ENCODE data around the gene ACP7. TPM values are rescaled to one million over a fixed set of nuclear protein-coding genes. Genes with fewer than 3 reads are reported as not detected.

Gene ACP7
- total and polyA plus RNA-seq, 2 experiments from 2014 or later, result 0.27 to 0.45 TPM

DNA sequence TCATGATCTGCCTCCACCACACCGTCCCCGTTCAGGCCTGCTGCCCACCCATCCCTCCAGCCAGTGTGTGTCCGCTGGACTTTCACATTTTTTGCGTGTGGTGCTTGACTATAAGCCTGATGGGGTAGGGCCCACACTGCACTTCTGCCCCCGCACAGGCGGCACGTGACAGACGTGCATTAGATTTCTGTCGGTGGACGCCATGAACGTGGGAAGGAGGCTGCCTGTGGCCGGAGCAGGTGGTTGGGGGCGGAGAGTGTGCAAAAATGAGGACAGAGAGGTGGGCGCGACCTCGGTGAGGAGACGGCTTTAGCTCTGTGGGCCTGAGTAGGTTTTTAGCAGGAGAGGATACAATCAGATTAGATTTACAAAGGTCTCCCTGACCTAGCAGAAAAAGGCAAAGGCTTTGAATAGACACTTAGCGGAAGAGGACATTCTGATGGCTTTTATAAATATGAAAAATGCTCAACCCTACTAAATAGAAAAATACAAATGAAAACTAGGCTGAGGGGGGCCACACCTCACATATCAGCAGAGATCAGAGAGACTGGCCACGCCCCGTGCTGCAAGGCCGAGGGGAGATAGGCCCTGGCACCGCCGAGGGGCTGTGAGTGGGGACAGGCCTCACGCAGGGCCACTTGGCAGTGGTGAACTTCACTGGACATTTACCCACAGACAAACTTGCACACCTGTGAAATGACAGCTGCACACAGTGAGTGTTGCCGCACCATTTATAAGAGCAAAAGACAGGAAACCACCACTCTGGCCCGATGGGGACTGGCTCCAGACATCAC, 66.8 kb downstream of the ACP7 start:
- Histone ChIP-seq H3K27ac (ENCODE audit: low read depth) (no peak overlapping the region), H3K79me2 (replicated peaks; ENCODE audit: insufficient read depth) (peaks cover 56% of the 10 kb centered on the region), H2AFZ (no peak overlapping the region), H3K4me3 (no peak overlapping the region), H3K27me3 (ENCODE audit: insufficient read depth) (no peaks in the 10 kb centered on the region), H3K36me3 (ENCODE audit: insufficient read depth) (no peaks in the 10 kb centered on the region), H4K20me1 (replicated peaks; ENCODE audit: insufficient read depth) (peaks cover 12% of the 10 kb centered on the region), H3F3A (replicated peaks; ENCODE audit: low read depth) (peaks cover 10% of the 10 kb centered on the region; the same call in 1 of the 2 replicates), H3K9me2 (ENCODE audit: insufficient read depth) (no peaks in the 10 kb centered on the region), H3K4me2 (no peak overlapping the region), H3K4me1 (ENCODE audit: insufficient read depth) (peaks cover 31% of the 10 kb centered on the region)
- H3K4me1 Mint-ChIP-seq, result peaks cover 50% of the 10 kb centered on the region
- peaks cover 6% of the 10 kb centered on the region; the same call in 2 of the 3 replicates for H3K9me3 Mint-ChIP-seq
- H3K4me3 Mint-ChIP-seq, result no peak overlapping the region
- no peak for DNase-seq (ENCODE audit: low spot score)
- H3K27ac Mint-ChIP-seq, result peak overlapping the region; percentile 10; the same call in 1 of the 2 replicates
- ATAC-seq, result no peak
- TF ChIP-seq EZH2 (IDR thresholded peaks at IDR 0.05; ENCODE audit: low read depth, unreplicated experiment) (no peak), CREB1 (CRISPR knock-in tag; IDR thresholded peaks at IDR 0.05; ENCODE audit: low read depth) (no peak), JUNB (IDR thresholded peaks at IDR 0.05; ENCODE audit: unreplicated experiment) (no peak)
- peaks cover 10% of the 10 kb centered on the region for H3K36me3 Mint-ChIP-seq (ENCODE audit: low read depth)
- H3K27me3 Mint-ChIP-seq (ENCODE audit: insufficient read depth, low read depth, poor library complexity), result peaks cover 6% of the 10 kb centered on the region

DNA sequence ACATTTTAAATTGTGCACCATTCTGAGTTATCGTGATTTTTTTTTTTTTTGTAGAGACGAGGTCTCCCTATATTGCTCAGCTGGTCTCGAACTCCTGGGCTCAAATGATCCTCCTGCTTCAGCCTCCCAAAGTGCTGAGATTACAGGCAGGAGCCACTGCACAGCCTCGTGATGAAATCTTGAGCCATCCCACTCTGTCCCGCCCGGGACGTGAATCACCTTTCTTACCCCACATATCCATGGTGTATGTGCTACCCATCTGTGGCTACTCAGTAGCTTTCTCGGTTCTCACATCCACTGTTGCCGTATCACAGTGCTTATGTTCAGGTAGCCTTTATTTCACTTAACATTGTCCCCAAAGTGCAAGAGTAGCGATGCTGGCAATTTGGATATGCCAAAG, 67.9 kb downstream of the ACP7 start:
- Histone ChIP-seq H2AFZ (no peak overlapping the region), H3K36me3 (ENCODE audit: insufficient read depth) (no peaks in the 10 kb centered on the region), H3K27ac (ENCODE audit: low read depth) (no peak overlapping the region), H4K20me1 (replicated peaks; ENCODE audit: insufficient read depth) (peaks cover 12% of the 10 kb centered on the region), H3K4me2 (no peak overlapping the region), H3K4me1 (ENCODE audit: insufficient read depth) (peaks cover 22% of the 10 kb centered on the region), H3K79me2 (replicated peaks; ENCODE audit: insufficient read depth) (peaks cover 53% of the 10 kb centered on the region), H3K27me3 (ENCODE audit: insufficient read depth) (no peaks in the 10 kb centered on the region), H3K4me3 (no peak overlapping the region), H3K9me2 (ENCODE audit: insufficient read depth) (no peaks in the 10 kb centered on the region), H3F3A (replicated peaks; ENCODE audit: low read depth) (peaks cover 7% of the 10 kb centered on the region; the same call in 1 of the 2 replicates)
- peaks cover 6% of the 10 kb centered on the region for H3K27me3 Mint-ChIP-seq (ENCODE audit: insufficient read depth, low read depth, poor library complexity)
- no peak for ATAC-seq
- peaks cover 47% of the 10 kb centered on the region for H3K4me1 Mint-ChIP-seq
- peaks cover 6% of the 10 kb centered on the region; the same call in 2 of the 3 replicates for H3K9me3 Mint-ChIP-seq
- DNase-seq (ENCODE audit: low spot score), result no peak
- H3K36me3 Mint-ChIP-seq (ENCODE audit: low read depth), result peaks cover 10% of the 10 kb centered on the region
- no peak overlapping the region for H3K4me3 Mint-ChIP-seq
- no peak overlapping the region for H3K27ac Mint-ChIP-seq
- no peak for TF ChIP-seq CREB1 (CRISPR knock-in tag; IDR thresholded peaks at IDR 0.05; ENCODE audit: low read depth)
- TF ChIP-seq, protein P1, sequence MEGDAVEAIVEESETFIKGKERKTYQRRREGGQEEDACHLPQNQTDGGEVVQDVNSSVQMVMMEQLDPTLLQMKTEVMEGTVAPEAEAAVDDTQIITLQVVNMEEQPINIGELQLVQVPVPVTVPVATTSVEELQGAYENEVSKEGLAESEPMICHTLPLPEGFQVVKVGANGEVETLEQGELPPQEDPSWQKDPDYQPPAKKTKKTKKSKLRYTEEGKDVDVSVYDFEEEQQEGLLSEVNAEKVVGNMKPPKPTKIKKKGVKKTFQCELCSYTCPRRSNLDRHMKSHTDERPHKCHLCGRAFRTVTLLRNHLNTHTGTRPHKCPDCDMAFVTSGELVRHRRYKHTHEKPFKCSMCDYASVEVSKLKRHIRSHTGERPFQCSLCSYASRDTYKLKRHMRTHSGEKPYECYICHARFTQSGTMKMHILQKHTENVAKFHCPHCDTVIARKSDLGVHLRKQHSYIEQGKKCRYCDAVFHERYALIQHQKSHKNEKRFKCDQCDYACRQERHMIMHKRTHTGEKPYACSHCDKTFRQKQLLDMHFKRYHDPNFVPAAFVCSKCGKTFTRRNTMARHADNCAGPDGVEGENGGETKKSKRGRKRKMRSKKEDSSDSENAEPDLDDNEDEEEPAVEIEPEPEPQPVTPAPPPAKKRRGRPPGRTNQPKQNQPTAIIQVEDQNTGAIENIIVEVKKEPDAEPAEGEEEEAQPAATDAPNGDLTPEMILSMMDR (conservative IDR thresholded peaks at IDR 0.05; ENCODE audit: low read depth in 2 of 2), result no peak
- TF ChIP-seq, protein P2, sequence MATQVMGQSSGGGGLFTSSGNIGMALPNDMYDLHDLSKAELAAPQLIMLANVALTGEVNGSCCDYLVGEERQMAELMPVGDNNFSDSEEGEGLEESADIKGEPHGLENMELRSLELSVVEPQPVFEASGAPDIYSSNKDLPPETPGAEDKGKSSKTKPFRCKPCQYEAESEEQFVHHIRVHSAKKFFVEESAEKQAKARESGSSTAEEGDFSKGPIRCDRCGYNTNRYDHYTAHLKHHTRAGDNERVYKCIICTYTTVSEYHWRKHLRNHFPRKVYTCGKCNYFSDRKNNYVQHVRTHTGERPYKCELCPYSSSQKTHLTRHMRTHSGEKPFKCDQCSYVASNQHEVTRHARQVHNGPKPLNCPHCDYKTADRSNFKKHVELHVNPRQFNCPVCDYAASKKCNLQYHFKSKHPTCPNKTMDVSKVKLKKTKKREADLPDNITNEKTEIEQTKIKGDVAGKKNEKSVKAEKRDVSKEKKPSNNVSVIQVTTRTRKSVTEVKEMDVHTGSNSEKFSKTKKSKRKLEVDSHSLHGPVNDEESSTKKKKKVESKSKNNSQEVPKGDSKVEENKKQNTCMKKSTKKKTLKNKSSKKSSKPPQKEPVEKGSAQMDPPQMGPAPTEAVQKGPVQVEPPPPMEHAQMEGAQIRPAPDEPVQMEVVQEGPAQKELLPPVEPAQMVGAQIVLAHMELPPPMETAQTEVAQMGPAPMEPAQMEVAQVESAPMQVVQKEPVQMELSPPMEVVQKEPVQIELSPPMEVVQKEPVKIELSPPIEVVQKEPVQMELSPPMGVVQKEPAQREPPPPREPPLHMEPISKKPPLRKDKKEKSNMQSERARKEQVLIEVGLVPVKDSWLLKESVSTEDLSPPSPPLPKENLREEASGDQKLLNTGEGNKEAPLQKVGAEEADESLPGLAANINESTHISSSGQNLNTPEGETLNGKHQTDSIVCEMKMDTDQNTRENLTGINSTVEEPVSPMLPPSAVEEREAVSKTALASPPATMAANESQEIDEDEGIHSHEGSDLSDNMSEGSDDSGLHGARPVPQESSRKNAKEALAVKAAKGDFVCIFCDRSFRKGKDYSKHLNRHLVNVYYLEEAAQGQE (IDR thresholded peaks at IDR 0.05; ENCODE audit: unreplicated experiment), result no peak
- no peak for TF ChIP-seq JUNB (IDR thresholded peaks at IDR 0.05; ENCODE audit: unreplicated experiment)
- no peak for TF ChIP-seq POLR2AphosphoS5 (IDR thresholded peaks at IDR 0.05; ENCODE audit: low read depth)
- TF ChIP-seq ZNF114 (CRISPR knock-in tag; IDR thresholded peaks at IDR 0.05), result no peak
- no peak for TF ChIP-seq NANOG (IDR thresholded peaks at IDR 0.05; ENCODE audit: borderline replicate concordance)
- TF ChIP-seq, protein P3, sequence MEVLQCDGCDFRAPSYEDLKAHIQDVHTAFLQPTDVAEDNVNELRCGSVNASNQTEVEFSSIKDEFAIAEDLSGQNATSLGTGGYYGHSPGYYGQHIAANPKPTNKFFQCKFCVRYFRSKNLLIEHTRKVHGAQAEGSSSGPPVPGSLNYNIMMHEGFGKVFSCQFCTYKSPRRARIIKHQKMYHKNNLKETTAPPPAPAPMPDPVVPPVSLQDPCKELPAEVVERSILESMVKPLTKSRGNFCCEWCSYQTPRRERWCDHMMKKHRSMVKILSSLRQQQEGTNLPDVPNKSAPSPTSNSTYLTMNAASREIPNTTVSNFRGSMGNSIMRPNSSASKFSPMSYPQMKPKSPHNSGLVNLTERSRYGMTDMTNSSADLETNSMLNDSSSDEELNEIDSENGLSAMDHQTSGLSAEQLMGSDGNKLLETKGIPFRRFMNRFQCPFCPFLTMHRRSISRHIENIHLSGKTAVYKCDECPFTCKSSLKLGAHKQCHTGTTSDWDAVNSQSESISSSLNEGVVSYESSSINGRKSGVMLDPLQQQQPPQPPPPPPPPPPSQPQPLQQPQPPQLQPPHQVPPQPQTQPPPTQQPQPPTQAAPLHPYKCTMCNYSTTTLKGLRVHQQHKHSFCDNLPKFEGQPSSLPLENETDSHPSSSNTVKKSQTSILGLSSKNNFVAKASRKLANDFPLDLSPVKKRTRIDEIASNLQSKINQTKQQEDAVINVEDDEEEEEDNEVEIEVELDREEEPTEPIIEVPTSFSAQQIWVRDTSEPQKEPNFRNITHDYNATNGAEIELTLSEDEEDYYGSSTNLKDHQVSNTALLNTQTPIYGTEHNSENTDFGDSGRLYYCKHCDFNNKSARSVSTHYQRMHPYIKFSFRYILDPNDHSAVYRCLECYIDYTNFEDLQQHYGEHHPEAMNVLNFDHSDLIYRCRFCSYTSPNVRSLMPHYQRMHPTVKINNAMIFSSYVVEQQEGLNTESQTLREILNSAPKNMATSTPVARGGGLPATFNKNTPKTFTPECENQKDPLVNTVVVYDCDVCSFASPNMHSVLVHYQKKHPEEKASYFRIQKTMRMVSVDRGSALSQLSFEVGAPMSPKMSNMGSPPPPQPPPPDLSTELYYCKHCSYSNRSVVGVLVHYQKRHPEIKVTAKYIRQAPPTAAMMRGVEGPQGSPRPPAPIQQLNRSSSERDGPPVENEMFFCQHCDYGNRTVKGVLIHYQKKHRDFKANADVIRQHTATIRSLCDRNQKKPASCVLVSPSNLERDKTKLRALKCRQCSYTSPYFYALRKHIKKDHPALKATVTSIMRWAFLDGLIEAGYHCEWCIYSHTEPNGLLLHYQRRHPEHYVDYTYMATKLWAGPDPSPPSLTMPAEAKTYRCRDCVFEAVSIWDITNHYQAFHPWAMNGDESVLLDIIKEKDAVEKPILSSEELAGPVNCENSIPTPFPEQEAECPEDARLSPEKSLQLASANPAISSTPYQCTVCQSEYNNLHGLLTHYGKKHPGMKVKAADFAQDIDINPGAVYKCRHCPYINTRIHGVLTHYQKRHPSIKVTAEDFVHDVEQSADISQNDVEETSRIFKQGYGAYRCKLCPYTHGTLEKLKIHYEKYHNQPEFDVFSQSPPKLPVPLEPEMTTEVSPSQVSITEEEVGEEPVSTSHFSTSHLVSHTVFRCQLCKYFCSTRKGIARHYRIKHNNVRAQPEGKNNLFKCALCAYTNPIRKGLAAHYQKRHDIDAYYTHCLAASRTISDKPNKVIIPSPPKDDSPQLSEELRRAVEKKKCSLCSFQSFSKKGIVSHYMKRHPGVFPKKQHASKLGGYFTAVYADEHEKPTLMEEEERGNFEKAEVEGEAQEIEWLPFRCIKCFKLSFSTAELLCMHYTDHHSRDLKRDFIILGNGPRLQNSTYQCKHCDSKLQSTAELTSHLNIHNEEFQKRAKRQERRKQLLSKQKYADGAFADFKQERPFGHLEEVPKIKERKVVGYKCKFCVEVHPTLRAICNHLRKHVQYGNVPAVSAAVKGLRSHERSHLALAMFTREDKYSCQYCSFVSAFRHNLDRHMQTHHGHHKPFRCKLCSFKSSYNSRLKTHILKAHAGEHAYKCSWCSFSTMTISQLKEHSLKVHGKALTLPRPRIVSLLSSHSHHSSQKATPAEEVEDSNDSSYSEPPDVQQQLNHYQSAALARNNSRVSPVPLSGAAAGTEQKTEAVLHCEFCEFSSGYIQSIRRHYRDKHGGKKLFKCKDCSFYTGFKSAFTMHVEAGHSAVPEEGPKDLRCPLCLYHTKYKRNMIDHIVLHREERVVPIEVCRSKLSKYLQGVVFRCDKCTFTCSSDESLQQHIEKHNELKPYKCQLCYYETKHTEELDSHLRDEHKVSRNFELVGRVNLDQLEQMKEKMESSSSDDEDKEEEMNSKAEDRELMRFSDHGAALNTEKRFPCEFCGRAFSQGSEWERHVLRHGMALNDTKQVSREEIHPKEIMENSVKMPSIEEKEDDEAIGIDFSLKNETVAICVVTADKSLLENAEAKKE (CRISPR knock-in tag; IDR thresholded peaks at IDR 0.05), result no peak
